ENCODE results near the gene LAIR1.

Gene LAIR1

GRCh38 chr19:54319892-54320670 is 44.6 kb downstream of the LAIR1 start:
- DNase-seq (ENCODE audit: low read depth) = no peak
- TF ChIP-seq CTCF (conservative IDR thresholded peaks at IDR 0.05; ENCODE audit: low read depth, low read length) = no peak

GRCh38 chr19:54319049-54319448 is 45.7 kb downstream of the LAIR1 start:
- no peak for TF ChIP-seq CTCF (conservative IDR thresholded peaks at IDR 0.05; ENCODE audit: low read depth, low read length)
- no peak for DNase-seq (ENCODE audit: low read depth)
- no peak overlapping the region for H3K4me3 ChIP-seq (ENCODE audit: low read length)

More at GRCh38 chr19:54319892-54320670, 44.6 kb downstream of the LAIR1 start:
- no peak overlapping the region for H3K4me3 ChIP-seq (ENCODE audit: low read length)

GRCh38 chr19:54317965-54318240 is 46.8 kb downstream of the LAIR1 start:
- DNase-seq (ENCODE audit: low read depth) = no peak
- no peak for TF ChIP-seq CTCF (conservative IDR thresholded peaks at IDR 0.05; ENCODE audit: low read depth, low read length)
- H3K4me3 ChIP-seq (ENCODE audit: low read length) = no peak overlapping the region

- DNase-seq (ENCODE audit: low read depth) = no peak
- no peak for TF ChIP-seq CTCF (conservative IDR thresholded peaks at IDR 0.05; ENCODE audit: low read depth, low read length)
Observed at GRCh38 chr19:54317108-54317964, 47.4 kb downstream of the LAIR1 start.

GRCh38 chr19:54316746-54317107 is 48.0 kb downstream of the LAIR1 start:
- TF ChIP-seq CTCF (conservative IDR thresholded peaks at IDR 0.05; ENCODE audit: low read depth, low read length) = no peak
- no peak overlapping the region for H3K4me3 ChIP-seq (ENCODE audit: low read length)
- no peak for DNase-seq (ENCODE audit: low read depth)

More at GRCh38 chr19:54317108-54317964, 47.4 kb downstream of the LAIR1 start:
- H3K4me3 ChIP-seq (ENCODE audit: low read length) = no peak overlapping the region

- no peak overlapping the region for H3K4me3 ChIP-seq (ENCODE audit: low read length)
- TF ChIP-seq CTCF (conservative IDR thresholded peaks at IDR 0.05; ENCODE audit: low read depth, low read length) = no peak
- no peak for DNase-seq (ENCODE audit: low read depth)
Observed at GRCh38 chr19:54315956-54316355, 48.8 kb downstream of the LAIR1 start.
